HG03097 (cell line): ENCODE results near the gene TRIM24.
A peak's percentile ranks its signal among the peaks of the same experiment; 100 is the strongest.
"Not testable (repeated sequence)": the region's sequence is repeated elsewhere in the genome, so short reads cannot be mapped to it uniquely, and the experiment has no call there.

Source experiments
- ATAC-seq: cut with Tn5 transposase; IDR thresholded peaks from one replicate; pipeline ENCODE4 v1.9.1; 2021; ENCODE audit not compliant: unreplicated experiment, low FRiP score

Gene TRIM24

DNA sequence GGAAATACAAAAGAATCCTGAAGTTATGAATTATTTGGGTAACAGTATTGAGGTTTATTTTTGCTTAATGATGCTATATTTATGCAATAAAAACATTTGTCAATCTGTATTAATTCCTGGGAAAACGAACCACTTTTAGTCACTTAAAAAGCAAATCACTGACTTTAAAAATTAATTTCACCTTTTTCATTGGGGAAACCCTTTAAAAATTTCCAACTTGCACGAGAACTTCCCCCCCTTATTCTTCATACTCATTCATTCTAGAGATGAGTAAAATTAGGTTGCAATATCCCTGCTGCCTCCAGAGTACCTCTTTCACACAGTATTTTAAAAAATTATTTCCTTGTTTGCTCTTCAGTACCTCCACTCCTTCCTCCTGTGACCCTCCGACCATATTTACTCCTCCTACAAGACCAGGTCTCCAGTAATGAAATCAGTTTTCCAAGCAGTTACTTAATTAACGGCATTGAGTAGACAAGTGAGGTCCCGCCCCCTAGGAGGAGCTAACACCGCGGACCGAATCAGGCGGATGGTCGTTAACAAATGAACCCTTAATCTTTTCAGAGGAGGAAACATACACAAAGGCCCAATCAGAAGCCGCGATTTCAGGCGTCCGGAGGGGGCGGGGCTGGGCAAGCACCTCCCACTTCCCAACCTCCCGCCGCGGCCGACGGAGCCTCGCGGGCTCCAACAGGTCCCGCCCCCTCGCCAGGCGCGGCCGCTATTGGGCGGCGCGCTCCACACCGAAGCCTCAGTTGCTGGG is 465 bp upstream of the TRIM24 start:
- peak; percentile 81 for ATAC-seq

DNA sequence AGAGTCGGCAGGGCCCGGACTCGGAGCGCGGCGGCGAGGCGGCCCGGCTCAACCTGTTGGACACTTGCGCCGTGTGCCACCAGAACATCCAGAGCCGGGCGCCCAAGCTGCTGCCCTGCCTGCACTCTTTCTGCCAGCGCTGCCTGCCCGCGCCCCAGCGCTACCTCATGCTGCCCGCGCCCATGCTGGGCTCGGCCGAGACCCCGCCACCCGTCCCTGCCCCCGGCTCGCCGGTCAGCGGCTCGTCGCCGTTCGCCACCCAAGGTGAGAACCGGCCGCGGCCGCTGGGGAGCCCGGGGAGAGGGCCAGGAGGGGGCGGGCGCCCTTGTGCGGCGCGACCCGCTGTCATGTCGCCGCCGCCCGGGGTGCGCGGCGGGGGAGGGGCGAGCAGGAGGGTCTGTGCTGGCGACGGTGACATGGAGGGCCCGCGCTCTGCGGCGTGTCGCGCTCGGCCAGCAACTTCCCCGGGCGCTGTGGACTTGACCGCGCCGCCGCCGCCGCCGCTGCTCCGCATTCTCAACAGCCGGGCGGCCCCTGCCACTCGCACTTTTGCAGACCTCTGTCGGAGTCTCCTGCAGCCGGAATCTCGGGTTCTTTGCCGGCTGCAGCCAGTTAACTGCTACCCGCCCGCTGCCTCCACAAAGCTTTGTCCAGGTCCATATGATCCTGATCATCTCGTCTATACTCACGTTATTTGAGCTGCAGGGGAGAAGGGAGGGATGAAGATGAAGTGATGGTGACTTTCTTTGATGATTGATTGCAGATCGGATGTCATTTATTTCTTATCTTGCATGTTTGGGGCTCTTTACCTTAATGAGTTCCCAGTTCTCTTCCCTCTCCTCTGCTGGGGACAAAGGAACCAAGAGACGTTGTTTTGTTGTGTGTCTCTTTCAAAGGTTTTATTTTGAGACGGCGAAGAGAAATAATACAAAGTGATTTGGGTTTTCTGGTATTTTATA is 869 bp downstream of the TRIM24 start:
- peak; percentile 44 for ATAC-seq

DNA sequence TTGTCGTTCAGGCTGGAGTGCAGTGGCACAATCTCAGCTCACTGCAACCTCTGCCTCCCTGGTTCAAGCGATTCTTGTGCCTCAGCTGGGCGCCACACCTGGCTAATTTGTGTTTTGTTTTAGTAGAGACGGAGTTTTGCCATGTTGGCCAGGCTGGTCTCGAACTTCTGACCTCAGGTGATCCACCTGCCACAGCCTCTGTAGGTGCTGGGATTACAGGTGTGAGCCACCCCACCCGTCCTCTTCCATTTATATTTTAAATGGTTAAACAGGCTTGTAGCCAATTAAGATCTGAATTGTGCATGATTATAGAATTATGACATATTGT is 3.2 kb downstream of the TRIM24 start:
- ATAC-seq = not testable (repeated sequence)

DNA sequence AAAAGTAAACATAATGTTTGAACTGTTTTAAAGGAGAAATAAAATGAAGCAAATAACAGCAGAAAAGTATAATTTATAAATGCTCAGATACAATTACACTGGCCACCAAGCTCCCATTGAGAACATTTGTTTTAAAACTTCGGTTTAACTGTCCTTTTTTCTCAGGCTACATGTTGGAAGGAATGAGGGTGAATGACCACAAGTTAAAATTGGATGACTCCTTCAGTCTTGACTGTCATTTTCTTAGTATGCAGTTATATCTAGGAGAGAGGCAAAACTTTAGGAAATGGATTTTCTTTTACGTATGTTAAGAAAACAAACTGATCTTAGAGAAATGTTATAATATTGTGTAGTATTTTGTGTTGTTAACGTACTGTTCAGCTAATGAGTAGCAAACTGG is 5.0 kb downstream of the TRIM24 start:
- no peak for ATAC-seq

DNA sequence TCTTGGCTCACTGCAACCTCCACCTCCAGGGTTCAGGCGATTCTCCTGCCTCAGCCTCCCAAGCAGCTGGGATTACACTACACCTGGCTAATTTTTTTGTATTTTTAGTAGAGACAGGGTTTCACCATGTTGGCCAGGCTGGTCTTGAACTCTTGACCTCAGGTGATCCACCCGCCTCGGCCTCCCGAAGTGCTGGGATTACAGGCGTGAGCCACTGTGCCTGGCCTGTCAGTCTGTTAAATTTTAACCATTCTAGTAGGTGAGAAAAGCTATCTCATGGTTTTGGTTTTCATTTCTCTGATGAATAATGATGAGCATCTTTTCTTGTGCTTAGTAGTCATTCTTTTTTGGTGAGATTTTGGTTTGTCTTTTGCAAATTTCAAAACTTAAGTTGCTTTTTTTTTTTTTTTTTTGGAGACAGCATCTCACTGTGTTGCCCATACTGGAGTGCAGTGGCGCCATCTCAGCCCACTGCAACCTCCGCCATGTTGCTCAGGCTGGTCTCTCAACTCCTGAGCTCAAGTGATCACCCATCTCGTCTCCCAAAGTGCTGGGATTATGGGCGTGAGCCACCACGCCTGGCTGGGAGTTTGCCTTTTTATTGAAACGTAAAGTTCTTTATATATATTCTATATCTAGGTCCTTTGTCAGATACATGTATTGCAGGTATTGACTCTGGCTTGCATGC is 6.2 kb downstream of the TRIM24 start:
- ATAC-seq = peak; percentile 61

DNA sequence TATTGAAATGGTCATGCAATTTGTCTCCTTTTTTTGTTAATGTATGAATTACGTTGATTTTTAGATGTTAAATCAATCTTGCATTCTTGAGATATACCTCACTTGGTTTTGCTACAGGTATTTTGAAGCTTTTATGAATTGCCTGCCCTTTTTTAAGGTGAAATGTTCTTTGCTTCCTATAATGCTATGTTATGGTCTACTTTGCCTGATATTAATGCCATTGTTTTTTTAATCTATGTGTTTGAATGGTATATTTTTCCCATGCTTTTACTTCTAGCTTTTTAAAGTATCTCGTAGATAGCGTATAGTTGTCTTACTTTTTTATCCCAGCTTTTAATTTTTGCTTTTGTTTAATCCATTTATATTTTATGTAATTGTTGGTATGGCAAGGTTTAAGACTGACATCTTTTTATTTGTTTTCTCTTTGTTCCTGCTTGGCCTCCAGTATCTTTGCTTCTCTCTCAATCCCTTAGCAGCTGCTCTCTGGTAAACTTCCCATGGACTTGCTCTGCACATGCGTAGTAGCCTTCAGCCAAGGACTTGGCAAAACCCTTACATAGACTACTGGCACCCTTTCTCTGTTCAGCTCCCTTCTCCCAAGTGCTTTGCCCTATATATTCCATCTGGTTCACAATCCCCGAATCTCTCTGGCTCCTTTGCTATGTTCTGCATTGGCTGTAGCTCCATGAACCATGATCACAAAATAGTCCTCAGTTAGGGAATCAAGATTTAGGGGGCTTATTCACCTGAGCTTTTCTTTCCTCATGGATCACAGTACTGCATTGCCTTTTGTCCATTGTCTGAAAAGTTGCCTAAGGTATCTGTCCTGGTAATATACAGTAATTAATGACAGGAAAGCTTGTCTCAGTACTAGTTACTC is 8.4 kb downstream of the TRIM24 start:
- ATAC-seq = no peak

DNA sequence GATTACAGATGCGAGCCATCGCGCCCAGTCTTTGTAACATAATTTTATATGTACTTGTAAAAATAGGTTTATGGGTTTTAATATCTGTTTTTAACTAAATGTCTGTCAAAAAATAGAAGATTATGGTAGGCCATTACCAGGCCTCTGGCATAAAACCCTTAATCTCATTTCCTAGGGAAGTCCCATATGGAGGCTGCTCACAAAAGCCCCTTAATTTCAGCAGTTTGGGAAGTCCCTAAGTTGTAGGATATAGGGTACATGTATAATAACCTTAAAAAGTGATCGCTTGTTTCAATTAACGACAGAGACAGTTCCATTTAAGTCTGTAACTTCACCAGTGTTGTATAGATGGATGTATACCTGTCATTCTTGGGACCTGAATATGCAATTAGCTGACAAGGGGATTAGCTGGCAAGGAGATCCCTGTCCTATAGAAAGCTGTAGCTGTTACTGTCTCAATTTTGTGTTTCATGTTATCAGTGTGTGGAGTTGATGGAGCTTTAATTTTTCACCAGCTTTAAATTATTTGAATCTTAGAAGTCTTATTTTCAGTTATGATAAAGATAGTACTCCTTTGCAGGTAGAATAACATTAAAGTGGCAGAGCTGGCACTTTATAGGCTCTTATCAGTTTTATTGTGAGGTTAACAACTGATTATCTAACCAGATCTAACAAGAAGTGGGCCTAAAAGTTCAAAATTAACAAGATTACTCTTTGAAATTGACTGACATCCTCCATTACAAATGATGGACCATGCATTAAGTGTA is 10.5 kb downstream of the TRIM24 start:
- no peak for ATAC-seq

DNA sequence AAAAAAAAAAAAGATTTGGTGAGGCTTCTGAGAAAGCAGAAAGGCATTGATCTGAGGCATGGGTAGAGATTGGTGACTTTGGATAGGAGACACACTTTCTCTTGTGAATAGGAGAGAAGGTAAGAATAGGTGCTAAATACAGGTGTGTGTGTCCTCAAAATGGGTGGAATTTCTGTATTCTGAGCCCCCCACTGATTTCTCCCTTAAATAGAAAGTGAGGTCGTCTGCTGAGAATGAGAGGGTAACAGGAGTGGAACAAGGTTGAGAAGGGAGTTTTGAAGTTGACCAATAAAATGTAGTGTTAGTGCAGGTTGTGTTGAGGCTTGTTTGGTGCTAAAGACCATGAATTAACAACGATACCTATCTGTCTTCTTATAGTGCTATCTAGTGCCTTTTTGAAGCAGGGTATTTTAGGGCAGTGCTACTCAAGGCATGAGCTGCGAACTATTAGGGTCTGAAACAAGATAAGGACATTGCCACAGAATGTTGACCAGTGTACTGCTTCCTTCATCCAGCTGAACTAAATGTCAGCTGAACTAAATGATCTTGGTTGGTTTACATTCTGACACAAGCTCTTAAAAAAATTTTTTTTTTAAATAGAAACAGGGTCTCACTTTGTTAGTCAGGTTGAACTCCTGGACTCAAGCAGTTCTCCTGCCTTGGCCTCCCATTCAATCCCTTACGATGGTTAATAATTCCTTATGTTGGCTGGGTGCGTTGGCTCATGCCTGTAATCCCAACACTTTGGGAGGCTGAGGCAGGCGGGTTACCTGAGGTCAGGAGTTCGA is 12.4 kb downstream of the TRIM24 start:
- no peak for ATAC-seq

DNA sequence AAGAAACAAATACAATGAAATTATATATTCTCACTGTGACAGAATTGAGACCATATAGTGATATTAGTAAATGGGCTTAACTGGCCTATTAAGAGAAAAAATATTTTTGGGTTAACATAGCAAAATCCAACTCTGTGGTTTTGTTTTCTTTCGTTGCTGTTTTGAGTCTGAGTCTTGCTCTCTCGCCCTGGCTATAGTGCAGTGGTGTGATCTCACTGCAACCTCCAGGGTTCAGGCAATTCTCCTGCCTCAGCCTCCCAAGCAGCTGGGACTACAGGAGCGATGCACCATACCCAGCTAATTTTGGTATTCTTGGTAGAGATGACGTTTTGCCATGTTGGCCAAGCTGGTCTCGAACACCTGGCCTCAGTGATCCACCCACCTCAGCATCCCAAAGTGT is 15.3 kb downstream of the TRIM24 start:
- ATAC-seq = no peak

DNA sequence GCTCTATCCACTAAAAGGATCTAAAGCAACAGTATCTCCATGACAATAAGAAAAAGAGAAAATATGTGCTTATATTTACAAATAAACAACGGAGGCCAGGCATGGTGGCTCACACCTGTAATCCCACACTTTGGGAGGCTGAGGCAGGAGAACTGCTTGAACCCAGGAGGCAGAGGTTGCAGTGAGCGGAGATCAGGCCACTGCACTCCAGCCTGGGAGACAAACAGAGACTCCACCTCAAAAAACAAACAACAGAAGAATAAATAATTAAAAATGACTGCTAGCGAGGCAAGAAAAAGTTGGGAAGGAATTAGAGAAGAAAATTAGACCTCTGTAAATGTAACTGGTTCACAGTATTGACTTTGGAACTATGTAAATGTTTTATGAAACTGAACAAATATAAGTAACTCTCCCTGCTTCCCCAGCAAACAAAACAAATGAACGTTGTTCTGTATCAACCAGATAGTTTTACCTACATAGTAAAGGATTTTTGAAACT is 17.1 kb downstream of the TRIM24 start:
- ATAC-seq = no peak

DNA sequence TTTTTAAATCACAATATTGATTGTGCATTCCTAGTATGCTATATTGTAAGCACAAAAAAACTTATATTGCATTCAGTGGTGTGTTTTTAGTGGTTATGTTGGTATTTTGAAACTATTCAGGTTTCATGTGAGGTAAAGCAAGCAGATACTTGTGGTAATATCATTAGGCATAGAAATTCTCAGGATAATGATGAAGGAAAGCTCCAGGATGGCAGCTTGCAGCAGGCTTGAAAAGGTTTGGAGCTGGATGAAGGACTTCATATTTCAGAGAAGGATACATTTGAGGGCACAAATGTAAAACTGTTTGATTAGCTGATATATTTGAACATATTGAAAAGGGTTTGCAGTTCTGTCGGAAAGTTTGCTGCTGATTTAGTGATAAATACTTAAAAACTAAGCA is 17.5 kb downstream of the TRIM24 start:
- ATAC-seq = no peak

DNA sequence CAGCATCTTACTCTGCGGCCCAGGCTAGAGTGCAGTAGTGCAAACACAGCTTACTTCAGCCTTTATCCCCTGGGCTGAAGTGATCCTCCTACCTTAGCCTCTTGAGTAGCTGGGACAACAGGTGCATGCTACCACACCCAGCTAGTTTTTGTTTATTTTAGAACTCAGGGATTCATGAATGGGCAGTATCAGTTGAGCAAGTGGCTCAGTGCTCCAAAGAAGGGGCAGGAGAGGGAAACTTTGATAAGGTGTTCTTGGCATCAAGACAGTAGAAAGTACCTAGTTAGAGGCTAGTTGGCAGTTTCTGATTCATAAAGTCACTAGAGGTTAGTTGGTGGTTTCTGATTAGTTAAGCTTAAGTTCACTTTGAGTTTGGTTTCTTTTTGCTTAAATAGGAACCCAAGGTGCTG is 18.4 kb downstream of the TRIM24 start:
- ATAC-seq = peak; percentile 64

DNA sequence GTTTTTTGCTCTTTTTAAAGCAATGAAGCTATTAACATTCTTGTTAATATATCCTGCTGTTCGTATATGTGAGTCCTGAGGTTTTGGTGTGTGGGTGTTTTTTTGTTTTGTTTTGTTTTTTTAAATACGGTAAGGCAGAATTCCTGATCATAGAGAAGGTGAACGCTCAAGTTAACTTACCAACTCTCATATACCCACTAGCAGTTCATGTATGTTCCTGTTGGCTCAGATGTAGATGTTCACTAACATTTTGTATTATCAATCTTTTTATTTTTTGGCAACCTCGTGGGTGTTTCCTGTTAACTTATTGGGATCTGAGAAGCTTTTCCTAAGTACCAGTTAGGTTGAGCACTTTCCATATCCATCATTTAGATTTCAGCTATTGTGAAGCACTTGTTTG is 20.5 kb downstream of the TRIM24 start:
- ATAC-seq = no peak

DNA sequence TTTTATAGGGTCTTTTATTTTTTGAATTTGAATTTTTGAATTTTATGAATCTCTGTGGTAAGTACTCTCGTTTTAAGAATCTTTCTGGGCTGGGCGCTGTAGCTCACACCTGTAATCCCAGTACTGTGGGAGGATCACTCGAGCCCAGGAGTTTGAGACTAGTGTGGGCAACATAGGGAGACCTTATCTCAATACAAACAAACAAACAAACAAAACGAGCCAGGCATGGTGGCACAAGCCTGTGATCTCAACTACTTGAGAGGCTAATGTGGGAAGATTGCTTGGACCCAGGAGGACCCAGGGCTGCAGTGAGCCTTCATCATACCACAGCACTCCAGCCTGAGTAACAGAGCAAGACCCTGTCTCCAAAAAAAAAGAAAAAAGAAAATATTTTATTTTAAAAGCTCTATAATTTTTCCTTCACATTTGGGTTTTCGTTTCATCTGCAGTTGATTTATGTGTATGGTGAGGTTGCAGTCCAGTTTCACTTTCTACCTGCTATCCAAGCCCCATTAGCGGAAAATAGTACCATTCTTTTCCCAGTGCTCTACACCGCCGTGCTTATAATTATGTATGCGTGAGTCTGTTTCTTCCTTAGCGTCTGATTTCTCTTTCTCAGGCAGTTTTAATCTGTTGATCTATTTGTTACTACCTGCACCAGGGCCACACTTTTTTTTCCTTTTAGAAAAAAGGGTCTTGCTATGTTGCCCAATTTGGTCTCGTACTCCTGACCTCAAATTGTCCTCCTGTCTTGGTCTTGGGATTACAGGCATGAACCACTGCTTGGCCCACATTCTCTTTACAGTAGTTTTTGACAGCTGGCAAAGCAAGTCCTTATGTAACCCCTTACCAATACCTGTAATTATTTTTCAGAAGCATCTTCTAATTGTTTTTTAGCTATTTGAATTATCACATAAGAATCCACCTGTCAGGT is 21.7 kb downstream of the TRIM24 start:
- ATAC-seq = no peak

DNA sequence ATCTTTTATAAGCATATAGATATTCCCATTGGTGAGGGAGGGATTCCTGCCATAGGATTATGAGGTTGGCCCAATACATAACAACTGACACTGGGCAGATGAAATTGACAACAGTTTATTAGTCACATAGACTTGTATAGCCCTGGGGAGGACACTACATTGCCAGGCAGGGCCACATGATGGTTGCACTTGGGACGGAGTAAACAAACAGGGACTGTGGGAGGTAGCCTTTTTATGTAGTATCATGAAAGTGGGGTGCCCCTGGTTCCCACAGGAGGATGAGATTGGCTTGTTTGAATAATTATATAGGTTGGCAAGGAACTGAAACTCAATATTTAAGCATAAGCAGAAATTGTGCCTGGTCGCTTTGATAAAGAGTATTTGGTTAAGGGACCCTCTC is 23.5 kb downstream of the TRIM24 start:
- ATAC-seq = no peak

DNA sequence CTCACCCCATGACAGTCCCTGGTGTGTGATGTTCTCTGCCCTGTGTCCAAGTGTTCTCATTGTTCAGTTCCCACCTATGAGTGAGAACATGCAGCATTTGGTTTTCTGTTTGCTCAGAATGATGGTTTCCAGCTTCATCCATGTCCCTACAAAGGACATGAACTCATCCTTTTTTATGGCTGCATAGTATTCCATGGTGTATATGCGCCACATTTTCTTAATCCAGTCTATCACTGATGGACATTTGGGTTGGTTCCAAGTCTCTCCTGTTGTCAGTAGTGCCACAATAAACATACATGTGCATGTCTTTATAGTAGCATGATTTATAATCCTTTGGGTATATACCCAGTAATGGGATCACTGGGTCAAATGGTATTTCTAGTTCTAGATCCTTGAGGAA is 25.4 kb downstream of the TRIM24 start:
- not testable (repeated sequence) for ATAC-seq

DNA sequence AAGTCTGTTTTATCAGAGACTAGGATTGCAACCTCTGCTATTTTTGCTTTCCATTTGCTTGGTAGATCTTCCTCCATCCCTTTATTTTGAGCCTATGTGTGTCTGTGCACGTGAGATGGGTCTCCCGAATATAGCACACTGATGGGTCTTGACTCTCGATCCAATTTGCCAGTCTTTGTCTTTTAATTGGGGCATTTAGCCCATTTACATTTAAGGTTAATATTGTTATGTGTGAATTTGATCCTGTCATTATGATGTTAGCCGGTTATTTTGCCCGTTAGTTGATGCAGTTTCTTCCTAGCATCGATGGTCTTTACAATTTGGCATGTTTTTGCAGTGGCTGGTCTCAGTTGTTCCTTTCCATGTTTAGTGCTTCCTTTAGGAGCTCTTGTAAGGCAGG is 29.1 kb downstream of the TRIM24 start:
- ATAC-seq = not testable (repeated sequence)
